BJ (cell line): ENCODE measurements around the gene ICE2. TPM values are rescaled to one million over a fixed set of nuclear protein-coding genes. Genes with fewer than 3 reads are reported as not detected.

Experiments used
- CTCF ChIA-PET: fragments of 350-600 bp; formaldehyde crosslinking; extraction: SDS; loops from one replicate; lab custom pipeline; 2021; ENCODE audit warnings: antibody characterized with exemption, inconsistent platforms; lab: Yijun Ruan, JAX
- POLR2A ChIA-PET: fragments of 300-600 bp; sonication (Branson Sonifier 250); formaldehyde crosslinking; extraction: SDS; loops from one replicate; lab custom pipeline; 2021; ENCODE audit warnings: antibody characterized with exemption; lab: Charles Lee
- DNase-seq: peaks from one replicate; pipeline ENCODE4 v3.0.0-alpha.2; 2011; ENCODE audit warnings: low read depth
- H3K27me3 ChIP-seq: 2 replicates; pipeline ENCODE4 v1.6.0; 2011; ENCODE audit warnings: low read length; ENCODE audit not compliant: control insufficient read depth, insufficient read depth
- H3K36me3 ChIP-seq: 2 replicates; pipeline ENCODE4 v1.5.1; 2011; ENCODE audit warnings: low read length; ENCODE audit not compliant: control insufficient read depth, insufficient read depth
- H3K4me3 ChIP-seq: 2 replicates; pipeline ENCODE4 v1.5.1; 2011; ENCODE audit warnings: low read depth, mild to moderate bottlenecking, control low read depth, low read length
- polyA plus RNA-seq: library from polyadenylated mRNA; depleted of rRNA; stranded (reverse); fragments of >200 nt; gene quantifications from 2 replicates; pipeline ENCODE4 v1.2.3, GENCODE V29; 2011
- TF ChIP-seq, protein P1 (sequence below): IDR thresholded peaks from 2 replicates; pipeline ENCODE4 v1.5.1; 2011; ENCODE audit warnings: low read depth, mild to moderate bottlenecking, control low read depth, inconsistent platforms, low read length, moderate library complexity; ENCODE audit not compliant: insufficient read depth

The ICE2 gene
- polyA plus RNA-seq, 1 experiment: 19.4 TPM

DNA sequence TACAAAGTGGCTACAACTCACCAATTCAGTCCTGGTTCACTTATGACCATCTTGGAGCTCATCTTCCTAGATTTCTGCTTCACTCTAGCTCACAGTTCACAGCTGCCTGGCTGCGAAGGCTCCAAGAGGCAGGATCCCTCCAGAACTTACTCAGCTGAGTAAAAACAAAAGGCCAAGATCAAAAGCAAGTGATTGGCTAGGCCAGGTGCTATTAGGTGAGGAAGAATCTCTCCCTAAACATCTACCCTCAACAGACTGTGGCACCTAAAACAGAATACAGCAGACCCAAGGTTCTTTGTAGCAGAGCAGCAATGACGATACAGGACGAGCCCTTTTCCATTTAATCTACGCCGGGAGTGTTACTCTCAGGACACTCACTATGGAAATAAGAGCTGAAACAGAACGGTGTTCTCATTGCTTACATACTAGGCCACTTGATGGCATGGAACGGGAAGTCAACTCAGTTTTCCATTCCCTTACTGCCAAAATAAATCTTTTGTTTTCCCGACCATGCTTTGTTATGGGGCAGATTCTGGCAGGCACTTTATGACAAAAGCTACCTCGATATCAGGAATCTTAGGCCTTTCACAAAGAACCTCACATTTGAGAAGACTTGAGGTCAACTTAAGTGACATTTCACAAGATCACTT lies 901 bp downstream of the ICE2 start:
- POLR2A ChIA-PET: interaction anchor here (0.6 kb wide), 2 partner anchors 79 to 557 kb away, joined by 3 read pairs; no protein-coding TSS in a partner anchor
- CTCF ChIA-PET: interaction anchor here (0.5 to 1.3 kb wide), 2 partner anchors 151 to 156 kb away, joined by 4 to 5 read pairs; no protein-coding TSS in a partner anchor

DNA sequence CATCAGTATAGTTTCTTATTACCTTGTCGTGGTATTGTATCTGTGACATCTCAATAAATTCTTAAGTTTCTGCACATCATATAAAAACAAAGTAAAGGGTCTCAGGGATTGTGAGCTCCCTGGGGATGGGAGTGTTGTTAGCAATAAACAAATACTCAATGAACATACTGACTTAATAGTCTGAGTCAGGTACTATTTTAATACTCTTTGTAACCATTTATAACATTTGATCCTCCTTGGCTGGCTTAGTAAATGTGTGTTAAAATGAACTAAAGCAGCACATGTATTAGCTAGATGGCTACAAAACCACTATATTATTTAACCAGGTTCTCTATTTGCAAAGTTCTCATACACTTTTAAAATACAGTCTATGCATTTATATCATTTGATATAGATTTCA lies 1.8 kb downstream of the ICE2 start:
- TF ChIP-seq, protein P1, sequence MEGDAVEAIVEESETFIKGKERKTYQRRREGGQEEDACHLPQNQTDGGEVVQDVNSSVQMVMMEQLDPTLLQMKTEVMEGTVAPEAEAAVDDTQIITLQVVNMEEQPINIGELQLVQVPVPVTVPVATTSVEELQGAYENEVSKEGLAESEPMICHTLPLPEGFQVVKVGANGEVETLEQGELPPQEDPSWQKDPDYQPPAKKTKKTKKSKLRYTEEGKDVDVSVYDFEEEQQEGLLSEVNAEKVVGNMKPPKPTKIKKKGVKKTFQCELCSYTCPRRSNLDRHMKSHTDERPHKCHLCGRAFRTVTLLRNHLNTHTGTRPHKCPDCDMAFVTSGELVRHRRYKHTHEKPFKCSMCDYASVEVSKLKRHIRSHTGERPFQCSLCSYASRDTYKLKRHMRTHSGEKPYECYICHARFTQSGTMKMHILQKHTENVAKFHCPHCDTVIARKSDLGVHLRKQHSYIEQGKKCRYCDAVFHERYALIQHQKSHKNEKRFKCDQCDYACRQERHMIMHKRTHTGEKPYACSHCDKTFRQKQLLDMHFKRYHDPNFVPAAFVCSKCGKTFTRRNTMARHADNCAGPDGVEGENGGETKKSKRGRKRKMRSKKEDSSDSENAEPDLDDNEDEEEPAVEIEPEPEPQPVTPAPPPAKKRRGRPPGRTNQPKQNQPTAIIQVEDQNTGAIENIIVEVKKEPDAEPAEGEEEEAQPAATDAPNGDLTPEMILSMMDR: no peak
- CTCF ChIA-PET: no interaction called here
- no peak for DNase-seq
- H3K36me3 ChIP-seq: peaks cover 5% of the 10 kb centered on the region; the same call in 1 of the 2 replicates
- no peak overlapping the region for H3K4me3 ChIP-seq
- POLR2A ChIA-PET: no interaction called here
- H3K27me3 ChIP-seq: no peaks in the 10 kb centered on the region

More for the DNA sequence above, 901 bp downstream of the ICE2 start:
- DNase-seq: no peak
- peaks cover 3% of the 10 kb centered on the region; the same call in 1 of the 2 replicates for H3K36me3 ChIP-seq
- H3K4me3 ChIP-seq: peak overlapping the region; percentile 81
- H3K27me3 ChIP-seq: no peaks in the 10 kb centered on the region
- TF ChIP-seq, protein P1: no peak

DNA sequence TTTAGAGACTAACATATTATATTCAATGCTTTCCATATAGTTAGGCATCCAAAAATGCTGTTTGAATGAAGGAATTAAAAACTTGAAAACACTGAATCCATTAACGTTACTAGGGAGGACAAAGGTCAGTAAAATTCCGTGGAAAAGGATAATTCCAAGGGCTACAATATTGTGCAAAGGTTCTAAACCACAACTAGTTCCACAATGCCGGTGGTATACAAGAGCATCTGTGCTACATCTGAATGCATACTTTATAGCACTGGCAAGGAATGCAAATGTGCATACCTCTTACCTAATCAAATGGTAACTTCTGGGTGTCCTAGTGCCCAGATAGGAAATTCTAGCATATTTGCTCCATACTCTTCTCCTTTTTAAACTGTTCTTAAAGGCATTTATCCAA lies 2.2 kb downstream of the ICE2 start:
- H3K4me3 ChIP-seq: no peak overlapping the region
- CTCF ChIA-PET: no interaction called here
- DNase-seq: no peak
- H3K27me3 ChIP-seq: no peaks in the 10 kb centered on the region
- TF ChIP-seq, protein P1: no peak
- POLR2A ChIA-PET: interaction anchor here (0.6 to 0.8 kb wide), 3 partner anchors 15 to 105 kb away, joined by 3 to 4 read pairs (median 4); no protein-coding TSS in a partner anchor
- H3K36me3 ChIP-seq: peaks cover 5% of the 10 kb centered on the region; the same call in 1 of the 2 replicates

DNA sequence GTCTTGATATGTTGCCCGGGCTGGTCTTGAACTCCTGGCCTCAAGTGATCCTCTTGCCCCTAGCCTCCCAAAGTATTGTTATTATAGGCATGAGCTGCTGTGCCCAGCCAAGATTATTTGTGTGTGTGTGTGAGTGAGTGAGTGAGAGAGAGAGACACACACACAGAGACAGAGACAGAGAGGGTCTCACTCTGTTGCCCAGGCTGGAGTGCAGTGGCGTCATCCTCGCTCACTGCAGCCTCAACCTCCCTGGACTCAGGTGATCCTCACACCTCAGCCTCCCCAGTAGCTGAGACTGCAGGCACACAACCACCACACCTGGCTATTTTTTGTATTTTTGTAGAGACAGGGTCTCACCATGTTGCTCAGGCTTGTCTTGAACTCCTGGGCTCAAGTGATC lies 5.8 kb downstream of the ICE2 start:
- no peaks in the 10 kb centered on the region for H3K27me3 ChIP-seq

DNA sequence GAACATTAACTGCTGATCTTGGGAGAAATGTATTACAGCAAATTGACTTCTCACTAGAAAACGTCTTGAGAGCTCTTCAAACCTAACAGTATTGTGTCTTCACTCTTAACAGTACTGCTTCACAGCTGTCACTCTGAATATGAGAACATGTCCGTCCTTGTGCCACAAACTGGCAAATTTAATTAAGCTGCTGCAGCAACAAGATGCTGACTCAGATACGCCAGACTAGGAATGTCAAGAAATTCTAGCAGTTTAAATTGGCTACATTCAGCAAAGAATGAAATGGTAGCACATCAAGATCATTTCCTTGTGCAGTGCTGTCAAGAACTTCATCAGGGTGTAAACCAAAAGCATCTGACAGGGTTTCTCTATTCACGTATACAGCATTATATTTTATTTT lies 7.6 kb downstream of the ICE2 start:
- H3K27me3 ChIP-seq: no peaks in the 10 kb centered on the region
- no peak overlapping the region for H3K4me3 ChIP-seq
- no peak for DNase-seq
- TF ChIP-seq, protein P1: no peak
- ChIA-PET POLR2A (no interaction called here), CTCF (interaction anchor here (0.8 kb wide), 1 partner anchor 49 kb away, joined by 3 read pairs; no protein-coding TSS in a partner anchor)
- H3K36me3 ChIP-seq: peaks cover 7% of the 10 kb centered on the region

More for the DNA sequence above, 5.8 kb downstream of the ICE2 start:
- TF ChIP-seq, protein P1: no peak
- H3K36me3 ChIP-seq: peaks cover 5% of the 10 kb centered on the region; the same call in 1 of the 2 replicates
- POLR2A ChIA-PET: no interaction called here
- no peak overlapping the region for H3K4me3 ChIP-seq
- no peak for DNase-seq
- CTCF ChIA-PET: no interaction called here
